GM12801 (cell line): ENCODE results near the gene B4GALNT1.

Source experiments
- CTCF ChIP-seq: IDR thresholded peaks from one replicate; pipeline ENCODE4 v1.5.1; 2011; ENCODE audit warnings: control low read depth; ENCODE audit not compliant: insufficient read length; ENCODE audit errors: extremely low read depth

B4GALNT1 gene

DNA sequence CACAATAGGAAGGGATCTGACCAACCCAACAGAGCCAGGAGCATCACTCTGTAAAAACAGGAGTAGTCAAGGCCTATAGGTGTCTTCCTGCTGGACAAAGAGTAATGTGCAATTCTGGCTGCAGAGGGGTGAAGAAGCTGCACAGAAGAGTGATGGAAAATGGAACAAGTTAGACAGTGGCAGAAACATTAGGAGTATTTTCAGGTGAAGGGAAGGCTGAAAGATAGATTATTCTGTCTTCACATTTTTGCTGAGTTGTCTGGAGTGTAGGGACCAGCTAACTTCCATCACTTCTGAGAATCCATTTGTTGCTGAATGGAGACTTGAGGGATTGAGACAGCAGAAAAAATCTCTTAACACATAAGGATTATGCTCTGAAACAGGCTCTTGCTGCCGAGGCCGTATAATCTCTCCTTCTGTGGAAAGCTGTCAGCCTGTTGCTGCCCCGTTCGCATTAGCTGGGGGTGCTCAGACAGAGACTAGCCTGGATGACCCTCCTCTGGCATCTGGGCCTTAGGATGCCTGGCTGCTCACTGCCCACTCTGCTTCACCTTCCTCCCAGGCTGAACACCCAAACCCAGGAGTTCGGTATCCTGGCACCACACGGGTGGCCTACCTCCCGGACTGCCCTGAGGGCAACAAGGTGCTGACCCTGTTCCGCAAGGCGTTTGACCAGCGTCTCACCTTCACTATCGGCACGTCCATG lies 24.9 kb downstream of the B4GALNT1 start:
- no peak for TF ChIP-seq CTCF

GRCh38 chr12:57606821-57607220 lies 26.2 kb downstream of the B4GALNT1 start:
- TF ChIP-seq CTCF = no peak

DNA sequence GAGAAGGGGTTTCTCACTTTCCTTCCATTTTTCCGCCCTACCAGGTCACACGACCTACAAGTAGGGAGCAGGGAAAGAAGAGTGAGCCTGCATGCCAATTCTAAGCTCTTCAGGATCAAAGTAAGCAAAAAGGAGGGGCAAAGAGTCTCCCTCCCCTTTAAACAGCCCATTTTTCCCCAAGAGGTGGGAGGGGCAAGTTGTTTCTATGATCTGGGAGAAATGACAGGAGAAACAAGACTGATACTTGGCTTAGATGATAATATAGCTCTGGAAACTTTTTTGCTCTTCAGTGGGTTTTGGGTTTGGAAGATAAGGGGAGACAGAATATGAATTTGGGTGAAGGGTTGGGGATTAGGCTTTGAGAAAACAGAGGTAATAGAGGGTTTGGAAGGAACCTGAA lies 26.6 kb downstream of the B4GALNT1 start:
- TF ChIP-seq CTCF = no peak

GRCh38 chr12:57605811-57606311 lies 27.1 kb downstream of the B4GALNT1 start:
- TF ChIP-seq CTCF = no peak

GRCh38 chr12:57604992-57605810 lies 27.8 kb downstream of the B4GALNT1 start:
- no peak for TF ChIP-seq CTCF

- no peak for TF ChIP-seq CTCF
These were observed 28.5 kb downstream of the B4GALNT1 start, which contains the start of gene DTX3 for GRCh38 chr12:57604454-57604991. Gene DTX3, plus strand, starts transcription at chr12:57604824. Its CDS starts 1,694 bp downstream, at chr12:57606518.

DNA sequence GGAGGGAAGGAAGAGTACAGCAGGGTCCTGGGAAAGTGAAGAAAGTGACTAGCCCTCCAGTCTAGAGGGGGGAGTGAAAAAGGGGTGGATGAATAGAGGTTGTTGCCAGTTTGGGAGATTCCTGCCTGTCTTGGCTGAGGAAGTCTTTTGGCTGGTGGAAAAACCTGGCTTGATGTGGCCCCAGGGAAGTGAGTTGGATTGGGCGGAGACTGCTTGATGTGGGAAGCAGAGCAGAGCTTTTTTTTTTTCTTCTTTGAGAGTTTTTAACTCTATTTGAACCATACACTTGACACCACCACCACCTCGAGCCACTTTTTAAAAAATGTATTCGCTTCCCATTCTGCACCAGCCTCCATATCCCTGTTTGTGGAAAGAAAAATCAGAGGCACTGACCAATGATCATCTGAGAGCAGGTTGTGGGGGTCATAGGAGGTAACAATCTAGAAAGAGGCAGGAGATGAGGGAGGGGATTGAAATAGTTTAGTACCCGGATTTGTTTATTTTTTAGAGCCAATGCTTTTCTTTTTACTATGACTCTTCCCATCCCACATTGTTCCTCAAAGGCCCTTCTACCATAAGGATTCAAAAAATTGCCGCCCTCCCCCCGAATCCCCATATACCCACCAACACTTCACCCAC lies 29.1 kb downstream of the B4GALNT1 start:
- no peak for TF ChIP-seq CTCF
